PC-9 (cell line): Measurements from ENCODE around the gene PON3.

ENCODE experiments used
- EZH2 ChIP-seq: fragments of 200-600 bp; sonication (generic); IDR thresholded peaks from 2 replicates; pipeline ENCODE4 v1.8.0; 2017; ENCODE audit warnings: antibody characterized with exemption, low read depth
- TF ChIP-seq, protein P1 (sequence below): fragments of 200-600 bp; sonication (generic); conservative IDR thresholded peaks from 2 replicates; pipeline ENCODE4 v1.6.1; 2017; ENCODE audit warnings: mixed run types, antibody characterized with exemption, mild to moderate bottlenecking, moderate library complexity

DNA sequence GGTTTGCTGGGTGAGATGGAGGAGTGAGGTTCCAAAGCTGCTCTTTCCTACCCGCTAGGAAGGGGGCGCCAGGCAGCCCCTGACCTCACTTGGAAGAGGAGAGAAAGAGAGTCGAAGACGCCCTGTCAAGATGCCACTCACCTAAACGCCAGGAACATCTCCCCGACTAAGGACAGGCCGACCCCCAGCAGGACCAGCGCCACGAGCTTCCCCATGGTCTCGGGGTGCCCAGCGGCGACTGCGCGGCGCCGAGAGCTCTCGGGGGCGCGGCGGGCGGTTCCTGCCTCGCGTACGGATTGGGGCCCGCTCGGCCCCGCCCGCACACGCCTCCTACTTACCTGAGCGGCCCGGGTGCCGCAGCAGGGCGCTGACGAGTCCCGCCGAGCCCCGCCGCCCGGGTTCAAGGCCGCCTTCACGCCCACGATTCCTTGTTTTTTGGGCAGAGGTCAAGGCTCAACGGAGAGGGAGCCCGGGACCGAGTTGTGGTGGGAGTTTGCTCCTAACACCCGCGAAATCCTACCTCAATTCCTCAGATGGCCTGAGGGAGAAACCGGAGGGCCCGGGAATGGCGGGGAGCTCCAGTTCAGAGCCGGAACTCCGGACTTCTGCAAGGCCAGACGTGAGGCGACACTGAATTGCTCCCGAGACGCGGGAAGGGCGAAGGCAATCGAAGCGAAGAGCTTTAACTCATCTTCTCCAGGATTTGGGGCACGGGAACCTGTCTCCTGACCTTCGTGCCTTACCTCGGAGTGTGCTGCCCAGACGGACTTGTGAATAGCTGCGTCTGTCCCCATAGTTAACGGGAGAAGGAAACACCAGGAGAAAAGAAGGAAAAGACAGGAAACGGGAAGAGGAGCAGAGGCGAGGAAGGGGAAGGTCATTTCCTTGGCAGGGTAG, at the start of gene PON3:
- TF ChIP-seq, protein P1, sequence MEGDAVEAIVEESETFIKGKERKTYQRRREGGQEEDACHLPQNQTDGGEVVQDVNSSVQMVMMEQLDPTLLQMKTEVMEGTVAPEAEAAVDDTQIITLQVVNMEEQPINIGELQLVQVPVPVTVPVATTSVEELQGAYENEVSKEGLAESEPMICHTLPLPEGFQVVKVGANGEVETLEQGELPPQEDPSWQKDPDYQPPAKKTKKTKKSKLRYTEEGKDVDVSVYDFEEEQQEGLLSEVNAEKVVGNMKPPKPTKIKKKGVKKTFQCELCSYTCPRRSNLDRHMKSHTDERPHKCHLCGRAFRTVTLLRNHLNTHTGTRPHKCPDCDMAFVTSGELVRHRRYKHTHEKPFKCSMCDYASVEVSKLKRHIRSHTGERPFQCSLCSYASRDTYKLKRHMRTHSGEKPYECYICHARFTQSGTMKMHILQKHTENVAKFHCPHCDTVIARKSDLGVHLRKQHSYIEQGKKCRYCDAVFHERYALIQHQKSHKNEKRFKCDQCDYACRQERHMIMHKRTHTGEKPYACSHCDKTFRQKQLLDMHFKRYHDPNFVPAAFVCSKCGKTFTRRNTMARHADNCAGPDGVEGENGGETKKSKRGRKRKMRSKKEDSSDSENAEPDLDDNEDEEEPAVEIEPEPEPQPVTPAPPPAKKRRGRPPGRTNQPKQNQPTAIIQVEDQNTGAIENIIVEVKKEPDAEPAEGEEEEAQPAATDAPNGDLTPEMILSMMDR, result peak; percentile 67
- no peak for TF ChIP-seq EZH2
